Fibroblast of lung (primary cell): ENCODE data around the gene MCTP1.

Experiments
- EZH2 ChIP-seq: IDR thresholded peaks from 2 replicates; pipeline ENCODE4 v1.5.1; 2012; ENCODE audit warnings: low read length, control low read depth, mild to moderate bottlenecking; ENCODE audit errors: missing control alignments
- TF ChIP-seq, protein P1 (sequence below), 2 donors: IDR thresholded peaks in 1 of 2; conservative IDR thresholded peaks in 1 of 2; 1 replicate in 1 of 2; 2 replicates in 1 of 2; pipeline ENCODE4 v1.5.1; 2011 to 2012; ENCODE audit warnings: low read length in 2 of 2, control low read depth in 1 of 2, inconsistent platforms in 1 of 2, low read depth in 1 of 2, mild to moderate bottlenecking in 1 of 2

DNA sequence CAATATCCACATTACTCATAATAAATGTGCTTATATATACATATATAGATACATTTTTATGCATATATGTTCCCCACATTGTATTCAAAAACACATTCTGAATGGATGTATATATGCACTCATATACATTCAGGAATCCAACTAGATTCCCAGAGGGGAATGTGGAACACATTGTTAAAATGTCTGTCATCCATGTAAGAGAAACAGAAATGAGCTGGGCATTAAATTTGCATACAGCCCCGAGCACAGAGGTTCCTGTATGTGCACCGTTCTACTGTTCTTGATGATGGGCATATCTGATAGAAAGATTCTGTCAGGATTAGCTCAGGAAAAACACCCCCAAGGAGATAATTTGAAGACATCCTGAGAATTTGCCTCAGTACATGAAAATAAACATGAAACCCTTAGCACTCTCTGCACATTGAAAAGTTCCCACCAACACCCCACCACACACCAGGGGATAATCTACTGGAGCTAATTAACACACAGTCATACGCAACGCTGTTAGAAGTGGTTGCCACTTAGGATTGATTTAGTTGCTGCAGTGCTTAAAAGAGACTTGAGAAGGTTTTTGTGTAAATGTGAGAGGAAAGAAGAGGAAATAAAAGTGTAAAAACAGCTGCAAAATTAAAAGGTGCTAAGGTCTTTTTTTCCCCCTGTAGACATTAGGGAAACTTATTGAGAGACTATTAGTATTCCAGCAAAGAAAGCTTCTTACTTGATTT, 443.1 kb downstream of the MCTP1 start:
- TF ChIP-seq, protein P1, sequence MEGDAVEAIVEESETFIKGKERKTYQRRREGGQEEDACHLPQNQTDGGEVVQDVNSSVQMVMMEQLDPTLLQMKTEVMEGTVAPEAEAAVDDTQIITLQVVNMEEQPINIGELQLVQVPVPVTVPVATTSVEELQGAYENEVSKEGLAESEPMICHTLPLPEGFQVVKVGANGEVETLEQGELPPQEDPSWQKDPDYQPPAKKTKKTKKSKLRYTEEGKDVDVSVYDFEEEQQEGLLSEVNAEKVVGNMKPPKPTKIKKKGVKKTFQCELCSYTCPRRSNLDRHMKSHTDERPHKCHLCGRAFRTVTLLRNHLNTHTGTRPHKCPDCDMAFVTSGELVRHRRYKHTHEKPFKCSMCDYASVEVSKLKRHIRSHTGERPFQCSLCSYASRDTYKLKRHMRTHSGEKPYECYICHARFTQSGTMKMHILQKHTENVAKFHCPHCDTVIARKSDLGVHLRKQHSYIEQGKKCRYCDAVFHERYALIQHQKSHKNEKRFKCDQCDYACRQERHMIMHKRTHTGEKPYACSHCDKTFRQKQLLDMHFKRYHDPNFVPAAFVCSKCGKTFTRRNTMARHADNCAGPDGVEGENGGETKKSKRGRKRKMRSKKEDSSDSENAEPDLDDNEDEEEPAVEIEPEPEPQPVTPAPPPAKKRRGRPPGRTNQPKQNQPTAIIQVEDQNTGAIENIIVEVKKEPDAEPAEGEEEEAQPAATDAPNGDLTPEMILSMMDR (conservative IDR thresholded peaks at IDR 0.05 in 1 of 2, IDR thresholded peaks at IDR 0.05 in 1 of 2; ENCODE audit: low read depth in 1 of 2, low read length in 2 of 2) = no peak
- TF ChIP-seq EZH2 = no peak
